SIG-M5 treated with dmso at 0.1 percent for 504 hours (cell line): ENCODE results near the gene CBX1.

Experiments
- DNase-seq: peaks from one replicate; lab custom pipeline; 2025; ENCODE audit not compliant: unreplicated experiment; lab: John Stamatoyannopoulos, UW

CBX1 gene

GRCh38 chr17:48101012-48101720, at the start of gene CBX1:
CBX1 (minus strand) TSS chr17:48101478; CDS start chr17:48077004, 24,474 bp downstream.
- peak; percentile 91 for DNase-seq

GRCh38 chr17:48150597-48151001, 49.3 kb upstream of the CBX1 start:
- no peak for DNase-seq

GRCh38 chr17:48149787-48150463, 48.6 kb upstream of the CBX1 start:
- DNase-seq = no peak

- DNase-seq = no peak
Observed at GRCh38 chr17:48148854-48149786, 47.8 kb upstream of the CBX1 start.

- no peak for DNase-seq
Observed at GRCh38 chr17:48148029-48148770, 46.9 kb upstream of the CBX1 start.

GRCh38 chr17:48144976-48145798, 43.9 kb upstream of the CBX1 start:
- no peak for DNase-seq

GRCh38 chr17:48144231-48144630, 43.0 kb upstream of the CBX1 start:
- DNase-seq = no peak

- DNase-seq = no peak
Observed at GRCh38 chr17:48143629-48144028, 42.4 kb upstream of the CBX1 start.

- peak; percentile 87 for DNase-seq
Observed at GRCh38 chr17:48139944-48140343, 38.7 kb upstream of the CBX1 start.

- DNase-seq = no peak
Observed at GRCh38 chr17:48137656-48138055, 36.4 kb upstream of the CBX1 start.

- no peak for DNase-seq
Observed at GRCh38 chr17:48134912-48135480, 33.7 kb upstream of the CBX1 start.

GRCh38 chr17:48132385-48132784, 31.1 kb upstream of the CBX1 start:
- no peak for DNase-seq

- DNase-seq = peak; percentile 75
Observed at GRCh38 chr17:48131216-48131824, 30.0 kb upstream of the CBX1 start.

- DNase-seq = no peak
Observed at GRCh38 chr17:48129981-48130380, 28.7 kb upstream of the CBX1 start.

GRCh38 chr17:48128400-48128799, 27.1 kb upstream of the CBX1 start:
- DNase-seq = no peak

- peak; percentile 29 for DNase-seq
Observed at GRCh38 chr17:48127371-48128051, 26.2 kb upstream of the CBX1 start.

- no peak for DNase-seq
Observed at GRCh38 chr17:48126532-48126850, 25.2 kb upstream of the CBX1 start.

- DNase-seq = no peak
Observed at GRCh38 chr17:48125829-48126531, 24.7 kb upstream of the CBX1 start.
